AG08396 (cell line): ENCODE results near the gene TRAPPC4.
"Not testable (repeated sequence)": the region's sequence is repeated elsewhere in the genome, so short reads cannot be mapped to it uniquely, and the experiment has no call there.

ENCODE experiments used
- DNase-seq: peaks from one replicate; pipeline ENCODE4 v3.0.0; 2012; ENCODE audit warnings: low spot score, mixed read lengths

Gene TRAPPC4

GRCh38 chr11:119034813-119035212, 16.2 kb downstream of the TRAPPC4 start:
- no peak for DNase-seq

GRCh38 chr11:119038884-119039283, 20.3 kb downstream of the TRAPPC4 start:
- DNase-seq, result no peak

GRCh38 chr11:119039471-119039870, 20.9 kb downstream of the TRAPPC4 start:
- DNase-seq, result not testable (repeated sequence)

GRCh38 chr11:119041821-119042514, 23.4 kb downstream of the TRAPPC4 start:
- DNase-seq, result no peak

- DNase-seq, result no peak
Measured at GRCh38 chr11:119042927-119043326, 24.4 kb downstream of the TRAPPC4 start.

- no peak for DNase-seq
Measured at GRCh38 chr11:119044708-119045107, 26.1 kb downstream of the TRAPPC4 start.

- DNase-seq, result no peak
Measured at GRCh38 chr11:119046489-119046888, 27.9 kb downstream of the TRAPPC4 start.

GRCh38 chr11:119047205-119047604, 28.6 kb downstream of the TRAPPC4 start:
- no peak for DNase-seq

- no peak for DNase-seq
Measured at GRCh38 chr11:119048644-119049043, 30.1 kb downstream of the TRAPPC4 start.

- DNase-seq, result no peak
Measured at GRCh38 chr11:119049081-119049480, 30.5 kb downstream of the TRAPPC4 start.

GRCh38 chr11:119051440-119052162, 33.0 kb downstream of the TRAPPC4 start:
- DNase-seq, result no peak

- no peak for DNase-seq
Measured at GRCh38 chr11:119052163-119052814, 33.7 kb downstream of the TRAPPC4 start.

- DNase-seq, result no peak
Measured at GRCh38 chr11:119054418-119054817, 35.9 kb downstream of the TRAPPC4 start.

- DNase-seq, result peak; percentile 41
Measured at GRCh38 chr11:119055901-119056300, 37.3 kb downstream of the TRAPPC4 start.

GRCh38 chr11:119056421-119056999, 37.9 kb downstream of the TRAPPC4 start:
- DNase-seq, result no peak

- peak; percentile 99 for DNase-seq
Measured at GRCh38 chr11:119057000-119057769, 38.6 kb downstream of the TRAPPC4 start, which contains the start of gene HYOU1. Gene HYOU1, minus strand, starts transcription at chr11:119057205. Its CDS starts 1,045 bp downstream, at chr11:119056160.

- DNase-seq, result not testable (repeated sequence)
Measured at GRCh38 chr11:119059128-119059527, 40.6 kb downstream of the TRAPPC4 start.

- DNase-seq, result no peak
Measured at GRCh38 chr11:119061256-119061655, 42.7 kb downstream of the TRAPPC4 start.

GRCh38 chr11:119062779-119063178, 44.2 kb downstream of the TRAPPC4 start:
- peak; percentile 59 for DNase-seq

GRCh38 chr11:119065369-119065768, 46.8 kb downstream of the TRAPPC4 start:
- peak; percentile 25 for DNase-seq

- peak; percentile 98 for DNase-seq
Measured at GRCh38 chr11:119067371-119068222, 49.0 kb downstream of the TRAPPC4 start, which contains the start of gene VPS11. Gene VPS11, plus strand, starts transcription at chr11:119067818. Its CDS starts 6 bp downstream, at chr11:119067824.
